HG02588 (cell line): ENCODE results near the gene CAMK1D.

Experiments
- ATAC-seq: cut with Tn5 transposase; IDR thresholded peaks from one replicate; pipeline ENCODE4 v1.9.1; 2021; ENCODE audit warnings: mild to moderate bottlenecking, moderate library complexity; ENCODE audit not compliant: unreplicated experiment

Gene CAMK1D

DNA sequence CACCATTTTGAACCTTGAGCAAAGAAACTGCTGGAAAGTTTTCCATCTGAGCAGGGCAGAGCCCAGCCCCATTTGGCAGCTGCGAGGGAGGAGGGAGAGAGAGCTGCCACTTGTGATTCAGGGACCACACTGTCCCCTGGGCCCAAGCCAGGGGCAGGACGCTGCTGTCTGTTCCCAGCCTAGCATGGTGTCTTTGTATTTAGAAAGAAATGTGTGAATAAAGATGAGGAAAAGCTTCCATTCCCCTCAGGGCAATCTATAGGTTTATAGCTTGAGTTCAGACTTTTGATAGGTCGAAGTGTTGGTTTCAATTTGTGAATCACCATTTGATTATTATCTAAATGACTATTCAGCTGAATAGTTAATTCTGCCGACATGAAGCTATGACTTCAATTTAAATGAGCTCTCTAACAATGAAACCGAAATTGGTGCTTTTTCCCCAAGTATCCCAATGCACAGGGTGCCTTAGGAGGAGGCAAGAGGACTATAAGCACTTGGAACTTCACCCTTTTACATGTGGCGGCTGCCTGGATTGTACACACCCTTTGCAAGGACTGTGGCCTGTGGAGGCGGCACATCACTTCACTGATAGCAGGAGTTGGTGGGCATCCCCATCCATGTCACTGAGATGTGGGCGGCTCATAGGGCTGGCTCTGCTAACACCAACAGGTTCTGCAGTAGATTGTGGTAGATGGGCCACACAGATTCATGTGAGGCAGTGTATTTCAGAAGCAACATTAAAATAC is 428.7 kb downstream of the CAMK1D start:
- no peak for ATAC-seq

DNA sequence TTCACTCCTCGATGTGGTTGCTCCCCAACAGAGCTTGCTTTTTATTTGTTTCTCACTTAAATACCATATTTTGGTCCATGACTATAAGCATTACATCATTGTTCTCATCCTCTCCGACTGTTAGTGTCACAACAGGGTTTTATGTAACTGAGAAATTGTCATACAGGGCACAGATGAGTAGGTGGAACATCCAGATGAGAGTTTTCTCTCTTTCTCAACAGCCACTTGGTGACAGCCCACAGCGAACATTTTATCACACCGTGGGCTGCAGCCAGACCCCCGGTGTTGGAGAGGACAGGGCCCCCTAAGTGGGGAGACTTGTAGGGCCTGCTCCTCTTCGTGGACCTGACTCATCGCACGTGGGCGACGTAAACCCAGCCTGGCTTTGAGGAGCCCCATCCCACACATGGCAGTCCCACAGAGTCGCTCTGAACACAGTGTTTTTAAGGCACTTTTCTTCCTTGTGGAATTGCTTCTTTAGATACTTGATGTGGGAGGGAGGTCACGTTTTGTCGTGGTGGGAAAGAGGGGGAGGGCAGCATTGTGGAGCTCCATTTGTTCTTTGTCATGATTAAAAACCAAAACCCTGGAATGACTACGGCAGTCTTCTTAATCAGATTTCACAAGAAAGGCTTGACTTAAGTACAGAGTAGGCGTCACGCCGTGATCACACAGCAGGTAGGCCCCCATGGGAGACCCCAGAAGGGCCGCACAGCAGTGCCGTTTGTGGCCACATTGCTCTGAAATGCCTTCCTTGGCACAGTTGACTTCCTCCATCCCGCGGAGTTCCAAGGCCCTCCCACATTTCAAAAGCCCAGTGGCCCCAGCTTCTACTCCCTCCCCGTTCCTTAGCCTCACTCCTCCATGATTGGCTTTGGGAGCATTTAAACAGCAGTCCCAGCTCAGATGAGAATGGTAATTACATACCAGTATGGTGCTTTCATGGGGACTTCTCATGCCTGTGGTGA is 431.6 kb downstream of the CAMK1D start:
- no peak for ATAC-seq

DNA sequence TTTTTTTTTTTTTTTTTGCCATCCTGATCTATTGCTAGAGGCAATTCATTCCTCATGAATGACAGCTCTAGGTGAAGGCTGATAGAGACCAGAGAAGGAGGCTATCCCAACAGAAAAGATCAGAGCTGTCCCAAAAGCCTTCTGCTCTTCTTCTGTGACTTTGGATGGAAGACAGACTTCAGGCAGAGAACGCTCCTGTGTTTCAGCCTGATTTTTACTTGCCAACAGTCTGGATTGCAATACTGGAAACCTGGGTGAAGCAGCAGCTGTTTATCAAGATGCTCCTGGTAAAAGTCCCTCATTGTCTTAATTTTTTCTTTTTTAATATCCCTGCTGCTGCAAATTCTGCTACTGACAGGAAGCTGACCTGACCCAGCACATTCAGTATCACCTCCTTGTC is 432.6 kb downstream of the CAMK1D start:
- no peak for ATAC-seq

DNA sequence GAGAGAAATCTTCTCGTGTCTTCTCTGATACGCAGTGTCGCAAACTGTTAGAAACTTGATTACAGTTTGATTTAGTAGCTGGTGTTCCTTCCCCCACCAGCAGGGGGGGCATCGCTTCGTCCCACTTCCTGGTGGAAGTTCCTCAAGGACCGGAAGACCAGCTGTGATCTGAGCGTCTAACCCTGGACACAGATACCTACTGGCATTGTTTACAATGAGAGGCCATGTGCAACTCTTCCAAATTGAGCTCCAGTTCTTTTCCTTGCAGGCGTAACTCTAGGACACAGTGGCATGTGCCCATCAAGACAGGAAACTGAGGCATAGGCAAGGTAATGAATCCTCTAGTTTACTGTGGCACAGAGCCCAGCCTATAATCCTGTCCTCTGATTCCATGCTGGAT is 433.2 kb downstream of the CAMK1D start:
- no peak for ATAC-seq

DNA sequence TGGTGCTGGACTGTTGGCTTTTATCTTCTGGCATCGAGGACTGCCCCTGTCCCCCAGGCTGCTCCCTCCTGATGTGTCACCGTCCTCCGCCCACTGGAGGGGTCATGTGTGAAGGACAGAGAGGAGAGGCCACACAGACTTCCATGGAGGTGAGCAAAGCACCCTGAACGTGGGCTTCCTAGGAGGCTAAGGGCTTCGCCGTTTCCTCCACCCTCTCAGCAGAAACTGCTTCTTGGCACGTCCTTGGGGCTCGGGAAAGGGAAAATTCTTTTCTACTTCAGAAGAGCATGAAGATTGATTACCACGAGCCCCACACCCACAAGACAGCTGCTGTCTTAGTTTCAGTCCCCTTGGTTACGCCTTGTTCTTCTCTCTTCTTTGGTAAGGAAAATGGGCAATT is 433.9 kb downstream of the CAMK1D start:
- ATAC-seq, result no peak

DNA sequence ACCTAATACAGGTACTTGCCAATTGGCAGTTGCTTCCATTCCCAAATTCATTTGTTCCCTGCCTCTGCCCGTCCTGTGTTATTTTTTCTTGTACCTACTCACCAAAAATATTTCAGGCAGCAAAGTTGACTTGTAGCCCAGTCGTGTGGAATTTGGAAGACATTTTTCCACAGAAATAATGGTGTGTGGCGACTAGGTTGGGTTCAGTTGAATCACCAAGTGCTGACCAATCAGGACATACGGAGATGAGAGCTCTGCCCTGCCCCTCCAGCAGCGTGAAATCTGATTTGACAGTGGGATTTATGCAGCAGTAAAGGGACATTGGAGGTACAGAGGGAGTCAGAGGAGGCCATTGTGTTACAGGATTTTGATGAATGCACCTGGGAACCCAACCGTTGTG is 435.3 kb downstream of the CAMK1D start:
- no peak for ATAC-seq

DNA sequence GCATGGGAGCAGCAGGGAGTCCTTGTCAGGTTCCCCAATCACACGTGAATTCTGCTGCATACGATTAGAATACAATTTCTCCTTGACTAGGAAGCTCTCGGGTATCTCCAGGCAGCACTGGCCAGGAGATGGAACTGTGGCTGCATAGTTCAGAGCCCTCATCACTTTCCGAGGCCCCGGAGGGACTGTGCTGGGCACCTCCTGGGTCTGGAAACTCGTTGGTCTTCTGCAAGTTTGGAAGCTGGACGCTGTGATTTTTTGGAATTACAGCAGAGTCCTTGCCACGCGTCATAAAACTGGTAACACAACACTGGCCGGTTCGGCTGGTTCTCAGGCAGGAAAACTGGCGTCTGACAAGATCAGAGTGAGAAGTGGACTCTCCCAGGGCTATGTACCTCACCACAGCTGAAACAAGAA is 436.1 kb downstream of the CAMK1D start:
- ATAC-seq, result no peak

DNA sequence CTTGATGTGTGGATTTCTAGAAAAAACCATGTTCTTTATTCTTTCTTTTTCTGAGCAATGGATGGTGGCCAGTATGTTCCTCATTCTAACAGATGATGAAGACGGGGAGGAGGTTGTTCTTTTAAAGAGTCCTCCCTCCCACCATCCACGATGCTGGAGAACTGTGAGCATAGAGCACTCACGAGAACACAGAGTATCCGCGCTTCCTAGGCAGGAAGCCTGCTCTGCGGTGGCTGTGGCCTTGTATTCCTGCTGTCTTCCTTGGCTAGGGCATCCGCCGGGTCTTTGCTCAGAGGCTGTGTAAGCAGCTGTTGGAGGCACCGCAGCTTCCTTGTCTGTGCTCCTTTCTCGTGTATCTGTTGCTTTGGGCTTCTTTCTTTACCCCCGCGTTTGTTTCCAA is 437.9 kb downstream of the CAMK1D start:
- ATAC-seq, result no peak

DNA sequence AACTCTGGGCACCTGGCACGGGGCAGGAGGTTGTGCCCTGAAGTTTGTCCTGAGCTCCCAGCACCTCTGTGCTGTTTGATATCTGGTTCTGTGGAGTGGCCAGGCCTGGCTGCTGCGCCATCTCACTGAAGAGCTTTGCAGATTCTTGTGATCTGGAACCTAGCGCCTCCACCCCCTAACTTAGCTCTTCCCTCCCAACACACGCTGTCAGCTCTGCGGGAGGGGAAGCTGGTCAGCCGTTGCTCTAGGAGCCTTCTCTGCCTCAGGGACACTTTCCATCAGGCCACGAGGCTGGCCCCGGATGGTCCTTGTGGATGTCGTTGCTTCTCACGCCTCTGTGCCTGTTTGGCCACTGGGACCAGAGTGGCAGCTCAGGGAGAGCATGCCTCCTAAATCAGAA is 438.9 kb downstream of the CAMK1D start:
- no peak for ATAC-seq

DNA sequence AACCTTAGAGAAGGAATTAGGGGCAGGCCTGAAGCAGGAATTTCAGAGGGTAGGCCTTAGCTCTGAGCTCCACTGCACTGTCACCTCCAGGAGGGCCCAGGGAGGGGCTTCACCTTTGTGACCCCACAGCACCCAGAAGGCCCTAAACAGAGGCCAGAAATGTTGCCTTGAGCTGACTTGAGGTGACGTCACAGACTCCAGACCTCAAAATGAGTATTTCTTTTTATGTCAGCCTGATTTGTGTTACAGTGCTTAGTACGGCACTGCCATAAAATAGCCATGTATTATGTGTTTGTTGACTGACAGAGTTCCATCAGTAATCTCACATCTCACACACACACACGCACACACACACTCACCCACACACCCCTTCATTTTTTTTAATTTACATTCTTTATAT is 440.9 kb downstream of the CAMK1D start:
- no peak for ATAC-seq

DNA sequence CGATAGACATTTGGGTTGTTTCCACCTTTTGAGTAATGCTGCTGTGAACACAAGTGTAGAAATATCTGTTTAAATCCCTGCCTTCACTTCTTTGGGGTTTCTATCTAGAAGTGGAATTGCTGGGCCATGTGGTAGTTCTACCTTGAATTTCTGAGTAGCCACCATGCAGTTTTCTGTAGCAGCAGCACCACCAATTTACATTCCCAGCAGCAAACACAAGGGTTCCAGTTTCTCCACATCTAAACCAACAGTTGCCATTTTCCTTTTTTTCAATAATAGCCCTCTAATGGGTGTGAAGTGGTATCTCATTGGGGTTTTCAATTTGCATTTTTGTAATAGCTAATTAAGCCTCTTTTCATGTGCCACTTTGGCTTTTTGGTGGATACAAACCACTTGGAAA is 442.4 kb downstream of the CAMK1D start:
- ATAC-seq, result no peak

DNA sequence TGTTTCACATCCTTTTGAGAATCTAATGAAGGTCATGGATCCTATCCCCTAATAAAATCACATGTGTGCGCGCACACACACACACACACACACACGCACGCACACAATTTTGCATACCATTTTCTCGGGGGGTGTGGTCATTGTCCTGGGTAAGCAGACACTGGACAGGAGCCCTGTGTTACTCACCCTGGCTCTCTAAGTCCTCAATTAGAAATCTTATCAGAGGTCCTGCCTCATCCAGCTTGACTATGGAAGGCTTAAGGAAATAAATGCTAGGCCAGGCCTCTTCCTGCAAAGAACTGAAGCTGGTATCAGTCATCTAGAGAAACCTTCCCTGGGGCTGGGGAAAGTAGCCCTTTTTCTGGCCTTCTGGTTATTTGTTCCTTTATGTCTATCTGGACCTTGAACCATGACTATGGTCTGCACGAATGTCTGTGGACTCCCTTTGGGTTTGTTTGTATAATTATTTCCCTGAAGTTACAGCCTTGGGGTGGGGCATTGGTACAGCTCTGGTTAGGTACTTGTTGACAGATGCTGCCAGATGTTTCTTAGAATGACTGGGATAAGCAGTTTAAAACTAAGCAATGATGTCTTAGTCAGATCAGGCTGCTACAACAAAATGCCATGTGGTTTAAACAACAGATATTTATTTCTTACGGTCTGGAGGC is 443.7 kb downstream of the CAMK1D start:
- no peak for ATAC-seq

DNA sequence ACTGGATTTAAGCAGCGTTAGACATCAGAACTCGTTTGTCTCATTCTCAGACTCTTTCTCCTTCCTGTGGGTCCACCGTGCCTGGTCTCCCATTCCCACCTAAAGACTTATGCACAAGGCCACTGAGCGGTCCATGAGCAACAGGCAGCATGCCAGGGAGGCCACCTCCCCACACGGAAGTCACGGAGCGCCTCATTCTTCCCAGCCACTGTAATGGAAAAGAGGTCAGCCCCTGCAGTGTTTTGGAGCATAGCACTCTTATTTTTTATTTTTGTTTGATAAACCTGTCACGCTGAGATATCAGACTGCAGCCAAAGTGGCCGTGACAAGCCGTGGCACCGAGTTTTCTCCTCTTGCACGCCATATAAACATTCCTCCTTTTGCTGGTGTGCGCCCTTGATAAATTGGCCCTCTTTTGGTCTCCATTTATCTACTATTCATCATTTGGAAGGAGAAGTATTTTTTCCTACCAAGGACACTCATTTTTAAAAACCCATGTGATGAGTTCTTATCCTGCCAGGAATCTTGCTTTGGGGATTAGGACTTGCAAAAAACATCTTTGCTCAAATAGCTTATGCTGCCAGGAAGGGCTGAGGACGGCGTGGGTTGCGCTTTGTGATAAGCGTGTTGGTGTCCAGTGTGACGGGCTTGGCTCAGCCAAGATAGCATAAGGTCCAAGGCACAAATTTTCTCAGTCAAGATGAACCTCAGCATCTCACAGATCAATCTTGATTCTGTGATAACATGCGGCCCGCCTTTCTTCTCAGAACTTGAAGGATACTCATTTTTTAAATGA is 446.2 kb downstream of the CAMK1D start:
- ATAC-seq, result no peak

DNA sequence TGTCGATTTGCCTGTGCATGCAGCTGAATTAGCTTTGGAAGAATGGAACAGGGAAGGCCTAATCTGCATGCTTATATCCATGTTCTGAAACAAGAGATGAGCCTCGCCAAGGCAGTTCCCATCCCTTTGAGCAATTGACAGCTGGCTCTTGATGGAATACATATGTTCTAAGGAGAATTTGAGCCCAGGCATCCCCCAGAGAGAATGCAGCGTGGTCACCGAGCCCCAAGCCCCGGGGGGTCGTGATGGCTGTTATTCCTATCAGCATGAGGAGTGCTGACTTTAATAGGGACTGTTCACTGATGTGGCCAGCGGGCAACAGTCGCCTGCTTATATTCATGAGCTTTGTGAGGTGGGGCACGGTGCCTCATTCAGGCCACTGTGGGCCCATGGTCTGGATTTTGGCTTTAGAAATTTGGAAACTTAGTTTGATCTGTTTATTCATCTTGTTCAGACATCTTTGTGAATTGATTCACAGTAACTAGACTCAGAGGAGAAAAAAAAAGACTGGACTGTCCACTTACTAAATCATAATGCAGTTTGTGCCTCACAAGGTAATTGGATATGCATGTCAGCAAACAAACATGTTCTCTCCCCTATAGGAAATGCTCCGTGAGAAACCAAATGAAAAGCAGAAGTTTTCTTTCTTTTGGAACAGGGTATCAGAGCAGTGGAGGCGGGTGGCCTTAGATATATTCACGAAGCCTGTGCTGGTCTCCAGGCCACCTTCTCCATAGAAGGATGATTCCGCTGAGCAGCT is 447.2 kb downstream of the CAMK1D start:
- no peak for ATAC-seq

DNA sequence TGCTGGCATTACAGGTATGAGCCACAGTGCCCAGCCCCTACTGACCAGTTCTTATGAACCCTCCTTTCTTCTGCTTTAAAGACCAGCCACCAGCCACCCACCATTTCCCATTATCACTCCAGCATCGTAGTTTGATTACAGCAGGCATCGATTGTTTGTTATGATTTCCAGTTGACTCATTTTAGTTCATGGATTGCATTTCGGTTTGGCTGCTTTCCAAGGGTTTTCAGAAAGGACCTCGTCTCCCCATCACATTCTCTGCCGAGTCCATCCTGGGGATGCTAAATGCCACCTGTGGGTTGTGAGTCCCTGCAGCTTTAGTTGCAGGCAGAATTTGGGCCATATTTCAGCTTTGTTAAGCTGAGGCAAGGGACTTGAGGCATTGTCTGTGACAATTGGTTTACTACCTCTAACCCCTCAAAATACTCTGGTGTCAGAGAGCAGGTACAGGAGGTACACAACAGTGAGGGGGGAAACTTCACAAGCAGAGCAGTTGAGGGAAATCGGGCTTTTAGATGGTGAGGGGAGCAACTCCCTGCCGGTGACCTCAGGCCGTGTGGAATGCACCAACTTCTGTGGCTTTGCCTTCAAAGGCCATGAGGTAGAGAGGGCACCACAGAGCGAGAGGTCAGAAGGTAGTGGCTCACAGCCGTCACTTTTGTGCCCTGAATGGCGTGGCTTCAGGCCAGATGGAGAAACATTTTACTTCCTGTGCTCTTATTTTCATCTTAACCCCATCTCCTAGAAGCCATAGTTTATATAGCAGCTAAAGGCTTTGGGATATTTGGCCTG is 448.3 kb downstream of the CAMK1D start:
- ATAC-seq, result no peak

DNA sequence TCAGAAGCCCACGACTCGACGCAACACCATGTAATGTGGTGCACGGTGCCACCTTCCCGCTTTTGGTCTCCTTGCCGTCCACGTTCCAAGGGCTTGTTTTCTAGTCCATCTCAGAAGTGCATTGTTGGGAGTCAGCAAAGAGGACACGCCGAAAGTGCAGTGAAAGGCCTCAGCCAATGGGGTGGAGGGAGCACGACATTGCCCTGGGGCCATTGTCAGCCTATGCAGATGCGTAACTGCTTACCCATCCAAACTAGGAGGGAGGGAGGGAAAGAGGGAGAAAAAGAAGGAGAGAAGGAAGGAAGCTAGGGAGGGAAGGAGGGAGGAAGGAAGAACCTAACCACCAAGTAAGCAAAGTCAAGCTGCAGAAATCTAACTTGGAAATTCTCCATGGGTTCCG is 449.8 kb downstream of the CAMK1D start:
- no peak for ATAC-seq

DNA sequence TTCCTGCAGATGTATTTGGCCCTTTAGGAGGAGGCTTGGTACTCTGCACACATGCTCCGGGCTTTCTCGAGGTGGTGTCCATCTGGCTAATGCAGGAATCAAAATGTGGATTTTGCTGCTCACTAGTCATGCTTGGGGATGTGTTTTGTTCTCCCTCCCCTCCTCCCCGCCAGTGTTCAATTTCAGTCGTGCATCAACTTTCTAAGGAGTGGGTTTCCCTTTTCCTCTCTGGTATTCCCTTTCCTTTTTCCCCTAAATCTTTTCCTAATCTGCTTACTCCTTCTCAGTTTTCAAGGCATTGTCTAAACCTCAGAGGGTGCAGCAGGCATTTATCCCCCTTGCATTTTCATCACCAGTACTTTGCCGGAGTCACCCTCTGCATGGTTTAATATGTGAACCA is 450.4 kb downstream of the CAMK1D start:
- no peak for ATAC-seq

DNA sequence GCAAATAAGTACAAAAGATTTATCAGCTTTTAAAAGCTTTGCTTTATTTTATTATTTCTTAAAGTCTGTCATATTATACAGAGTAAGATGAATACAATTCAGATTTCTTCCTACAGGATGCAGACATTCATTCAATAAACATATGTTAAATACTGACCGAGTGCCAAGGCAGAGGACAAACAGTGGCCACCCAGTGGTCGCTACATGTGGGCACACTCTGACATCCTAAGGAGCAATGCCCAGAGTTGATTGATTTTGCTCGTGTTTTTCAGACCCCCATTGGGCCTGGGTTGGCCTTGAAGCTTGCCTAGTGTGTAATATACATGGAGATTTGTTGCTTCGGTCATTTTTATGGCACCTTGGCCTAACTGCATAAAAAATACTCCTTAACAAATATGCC is 451.0 kb downstream of the CAMK1D start:
- no peak for ATAC-seq
